CD14-positive monocyte (primary cell): Measurements from ENCODE around the gene DHRS7B. TPM values are rescaled to one million over a fixed set of nuclear protein-coding genes. Genes with fewer than 3 reads are reported as not detected.
"Not testable (repeated sequence)": the region's sequence is repeated elsewhere in the genome, so short reads cannot be mapped to it uniquely, and the experiment has no call there.

Experiments
- DNase-seq, 3 donors: peaks; one replicate each; pipeline ENCODE4 v3.0.0-alpha.2; 2011 to 2022
- H2AFZ ChIP-seq: 2 replicates; pipeline ENCODE4 v1.6.0; 2012; ENCODE audit warnings: mild to moderate bottlenecking, low read depth, low read length, inconsistent platforms; ENCODE audit not compliant: insufficient read depth, poor library complexity, severe bottlenecking
- H3K27ac ChIP-seq, 2 donors: 1 replicate in 1 of 2; 2 replicates in 1 of 2; pipeline ENCODE4 v1.5.1; 2012 to 2013; ENCODE audit warnings: low read length in 2 of 2, control low read depth in 1 of 2, inconsistent platforms in 1 of 2, low read depth in 1 of 2, mild to moderate bottlenecking in 1 of 2
- H3K27me3 ChIP-seq, 2 donors: one replicate each; pipeline versions ENCODE4 v1.6.0 to v1.6.1; 2011 to 2013; ENCODE audit warnings: low read length in 2 of 2; ENCODE audit not compliant: control insufficient read depth in 2 of 2, insufficient read depth in 2 of 2
- H3K36me3 ChIP-seq, 2 donors: replicated peaks in 1 of 2; 1 replicate in 1 of 2; 2 replicates in 1 of 2; pipeline versions ENCODE4 v1.5.1 to v1.6.1; 2012 to 2013; ENCODE audit warnings: low read length in 2 of 2, control low read depth in 1 of 2, inconsistent platforms in 1 of 2, mild to moderate bottlenecking in 1 of 2; ENCODE audit not compliant: insufficient read depth in 2 of 2, control insufficient read depth in 1 of 2
- H3K4me1 ChIP-seq, 2 donors: 1 replicate in 1 of 2; 2 replicates in 1 of 2; pipeline versions ENCODE4 v1.5.1 to v1.6.1; 2012 to 2013; ENCODE audit warnings: low read length in 2 of 2, control low read depth in 1 of 2, inconsistent platforms in 1 of 2, mild to moderate bottlenecking in 1 of 2, moderate library complexity in 1 of 2; ENCODE audit not compliant: insufficient read depth in 2 of 2, control insufficient read depth in 1 of 2
- H3K4me2 ChIP-seq: replicated peaks from 2 replicates; pipeline ENCODE3; 2012; ENCODE audit warnings: low read length, moderate library complexity, mild to moderate bottlenecking; ENCODE audit not compliant: poor library complexity, severe bottlenecking; ENCODE audit errors: extremely low read depth
- H3K4me3 ChIP-seq, 3 experiments: fragments of 200-600 bp in 1 of 3; sonication (generic) in 1 of 3; replicated peaks in 1 of 3; 1 replicate in 2 of 3; 2 replicates in 1 of 3; pipeline ENCODE4 v1.5.1; 2011 to 2013; ENCODE audit warnings: low read length in 3 of 3, mild to moderate bottlenecking in 3 of 3, control low read depth in 2 of 3, low read depth in 2 of 3, inconsistent platforms in 1 of 3, moderate library complexity in 1 of 3
- H3K79me2 ChIP-seq: 2 replicates; pipeline ENCODE4 v1.6.0; 2012; ENCODE audit warnings: mild to moderate bottlenecking, control low read depth, inconsistent platforms, low read length, moderate library complexity; ENCODE audit not compliant: insufficient read depth
- H3K9ac ChIP-seq: 2 replicates; pipeline ENCODE4 v1.6.0; 2017; ENCODE audit warnings: low read length, mild to moderate bottlenecking; ENCODE audit not compliant: insufficient read depth, poor library complexity, severe bottlenecking
- H3K9me3 ChIP-seq, 2 donors: replicated peaks in 1 of 2; 1 replicate in 1 of 2; 2 replicates in 1 of 2; pipeline versions ENCODE4 v1.5.1 to v1.6.1; 2012 to 2013; ENCODE audit warnings: low read length in 2 of 2, control low read depth in 1 of 2; ENCODE audit not compliant: control insufficient read depth in 1 of 2, insufficient read depth in 1 of 2
- H4K20me1 ChIP-seq: 2 replicates; pipeline ENCODE4 v1.6.0; 2012; ENCODE audit warnings: mild to moderate bottlenecking, low read length, control low read depth, moderate library complexity; ENCODE audit not compliant: insufficient read depth
- H3K27ac Mint-ChIP-seq, 7 donors: one replicate each; pipeline ENCODE4 v1.8.0; 2020; ENCODE audit warnings: mild to moderate bottlenecking in 7 of 7, mixed read lengths in 7 of 7, moderate library complexity in 6 of 7, inconsistent platforms in 2 of 7
- H3K27me3 Mint-ChIP-seq, 3 donors: one replicate each; pipeline ENCODE4 v1.8.0; 2021 to 2022; ENCODE audit warnings: low read depth in 3 of 3, mild to moderate bottlenecking in 3 of 3, mixed read lengths in 3 of 3, moderate library complexity in 3 of 3, inconsistent platforms in 1 of 3
- H3K36me3 Mint-ChIP-seq, 2 donors: one replicate each; pipeline ENCODE4 v1.8.0; 2020; ENCODE audit warnings: mixed read lengths in 2 of 2, inconsistent platforms in 1 of 2, mild to moderate bottlenecking in 1 of 2
- H3K4me1 Mint-ChIP-seq: one replicate; pipeline ENCODE4 v1.8.0; 2020; ENCODE audit warnings: mild to moderate bottlenecking, mixed read lengths
- H3K4me3 Mint-ChIP-seq, 2 donors: one replicate each; pipeline ENCODE4 v1.8.0; 2020; ENCODE audit warnings: mild to moderate bottlenecking in 2 of 2, mixed read lengths in 2 of 2, moderate library complexity in 1 of 2
- H3K9me3 Mint-ChIP-seq, 7 donors: one replicate each; pipeline ENCODE4 v1.8.0; 2020 to 2022; ENCODE audit warnings: mixed read lengths in 7 of 7, mild to moderate bottlenecking in 6 of 7, moderate library complexity in 6 of 7, inconsistent platforms in 2 of 7
- WGBS: methylation state at CpG from one replicate; pipeline ENCODE4 v1.1.5; 2013; ENCODE audit warnings: missing lambda C conversion rate; ENCODE audit not compliant: insufficient coverage; 5-methylcytosine and 5-hydroxymethylcytosine counted together
- intact Hi-C, 2 donors: fragments of 100-400 bp; cut with micrococcal nuclease; formaldehyde crosslinking; loops; one replicate each; pipeline versions ENCODE4 v1.15.0 to v1.15.1; 2023
- polyA plus RNA-seq, 3 donors: library from polyadenylated mRNA; depleted of rRNA in 1 of 3; unstranded in 2 of 3; stranded (reverse) in 1 of 3; fragments of 300-500 nt in 2 of 3; fragments of >200 nt in 1 of 3; fragmentation: Illumina TruSeq in 2 of 3; gene quantifications; 1 replicate in 2 of 3; 2 replicates in 1 of 3; pipeline ENCODE4 v1.2.3, GENCODE V29; 2012 to 2021
- TF ChIP-seq, protein P1 (sequence below): fragments of 200-600 bp; IDR thresholded peaks from one replicate; pipeline ENCODE4 v1.8.0; 2022; ENCODE audit warnings: antibody characterized with exemption, mild to moderate bottlenecking

DHRS7B gene
- polyA plus RNA-seq, 3 donors = 23.2 to 37.8 (median 33.9) TPM

DNA sequence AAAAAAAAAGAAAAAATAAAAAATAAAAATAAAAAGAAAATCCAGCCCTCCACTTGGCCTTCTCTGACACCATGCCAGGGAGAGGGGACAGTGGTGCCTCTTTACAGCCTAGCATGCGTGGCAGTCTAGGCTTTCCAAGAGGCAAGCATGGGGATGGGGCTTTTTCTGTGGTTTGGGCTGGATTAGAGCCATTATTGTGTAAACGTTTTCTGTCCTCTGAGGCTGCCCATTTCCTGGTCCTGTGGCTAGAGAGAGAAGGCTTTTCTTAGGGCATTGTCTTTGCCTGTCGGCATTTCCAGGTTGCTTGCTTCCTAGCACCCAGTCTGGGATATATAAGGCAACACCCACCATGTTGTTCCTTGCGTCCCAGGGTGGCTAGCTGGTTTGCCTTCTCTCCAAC lies 2.7 kb upstream of the DHRS7B start:
- H3K4me1 ChIP-seq = peaks cover 59 to 61% of the 10 kb centered on the region in 2 donors
- no peak overlapping the region for H3K9ac ChIP-seq
- H3K4me2 ChIP-seq = peak overlapping the region; percentile 45
- no peaks in the 10 kb centered on the region for H3K9me3 ChIP-seq
- Mint-ChIP-seq H3K36me3 (no peaks in the 10 kb centered on the region), H3K27ac (peak overlapping the region; percentile 83 to 99 (median 89)), H3K4me1 (peaks cover 61% of the 10 kb centered on the region), H3K9me3 (no peaks in the 10 kb centered on the region), H3K27me3 (peaks cover 0 to 2% (median 1%) of the 10 kb centered on the region in 3 donors), H3K4me3 (peak overlapping the region; percentile 35 to 41)
- H2AFZ ChIP-seq = peak overlapping the region; percentile 69
- peak; percentile 48 to 84 (median 68) for DNase-seq
- peak overlapping the region in 1 of 3 experiments; percentile 89 for H3K4me3 ChIP-seq
- H3K36me3 ChIP-seq = no peaks in the 10 kb centered on the region
- no peaks in the 10 kb centered on the region for H4K20me1 ChIP-seq
- no CpG with 5 or more reads among the region's 4 CpGs for WGBS
- TF ChIP-seq, protein P1, sequence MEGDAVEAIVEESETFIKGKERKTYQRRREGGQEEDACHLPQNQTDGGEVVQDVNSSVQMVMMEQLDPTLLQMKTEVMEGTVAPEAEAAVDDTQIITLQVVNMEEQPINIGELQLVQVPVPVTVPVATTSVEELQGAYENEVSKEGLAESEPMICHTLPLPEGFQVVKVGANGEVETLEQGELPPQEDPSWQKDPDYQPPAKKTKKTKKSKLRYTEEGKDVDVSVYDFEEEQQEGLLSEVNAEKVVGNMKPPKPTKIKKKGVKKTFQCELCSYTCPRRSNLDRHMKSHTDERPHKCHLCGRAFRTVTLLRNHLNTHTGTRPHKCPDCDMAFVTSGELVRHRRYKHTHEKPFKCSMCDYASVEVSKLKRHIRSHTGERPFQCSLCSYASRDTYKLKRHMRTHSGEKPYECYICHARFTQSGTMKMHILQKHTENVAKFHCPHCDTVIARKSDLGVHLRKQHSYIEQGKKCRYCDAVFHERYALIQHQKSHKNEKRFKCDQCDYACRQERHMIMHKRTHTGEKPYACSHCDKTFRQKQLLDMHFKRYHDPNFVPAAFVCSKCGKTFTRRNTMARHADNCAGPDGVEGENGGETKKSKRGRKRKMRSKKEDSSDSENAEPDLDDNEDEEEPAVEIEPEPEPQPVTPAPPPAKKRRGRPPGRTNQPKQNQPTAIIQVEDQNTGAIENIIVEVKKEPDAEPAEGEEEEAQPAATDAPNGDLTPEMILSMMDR = no peak
- peak overlapping the region; percentile 45 to 97 for H3K27ac ChIP-seq
- peaks cover 37% of the 10 kb centered on the region for H3K79me2 ChIP-seq
- intact Hi-C loops = loop anchor here (10.0 kb wide), 4 partner anchors 51 to 391 kb away; partner anchors contain the start of genes MAP2K3 (in 1 of the 2) and NATD1 (in 1 of the 2)
- H3K27me3 ChIP-seq = no peaks in the 10 kb centered on the region

DNA sequence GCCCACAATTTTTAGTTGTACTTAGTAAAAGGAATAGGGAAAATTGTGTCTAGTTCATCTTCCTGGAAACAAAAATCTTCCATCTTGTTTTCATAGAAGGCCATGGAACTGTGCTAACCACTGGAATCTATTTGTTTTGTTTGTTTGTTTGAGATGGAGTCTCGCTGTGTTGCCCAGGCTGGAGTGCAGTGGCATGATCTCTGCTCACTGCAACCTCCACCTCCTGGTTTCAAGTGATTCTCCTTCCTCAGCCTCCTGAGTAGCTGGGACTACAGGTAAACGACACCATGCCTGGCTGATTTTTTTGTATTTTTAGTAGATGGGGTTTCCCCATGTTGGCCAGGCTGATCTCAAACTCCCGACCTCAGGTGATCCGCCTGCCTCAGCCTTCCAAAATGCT lies 2.2 kb upstream of the DHRS7B start:
- not testable (repeated sequence) for H3K27me3 Mint-ChIP-seq, H3K9me3 Mint-ChIP-seq, H3K9me3 ChIP-seq, DNase-seq, H4K20me1 ChIP-seq, H3K36me3 Mint-ChIP-seq, H3K36me3 ChIP-seq, H3K9ac ChIP-seq, H3K27me3 ChIP-seq
- peak overlapping the region; percentile 45 for H3K4me2 ChIP-seq
- H3K79me2 ChIP-seq = peaks cover 41% of the 10 kb centered on the region
- peaks cover 61% of the 10 kb centered on the region for H3K4me1 Mint-ChIP-seq
- intact Hi-C loops = loop anchor here (10.0 kb wide), 4 partner anchors 50 to 390 kb away; partner anchors contain the start of genes MAP2K3 (in 1 of the 2) and NATD1 (in 1 of the 2)
- WGBS = 100% methylated on average over 2 of the region's 4 CpGs
- peak overlapping the region; percentile 83 to 99 (median 89) for H3K27ac Mint-ChIP-seq
- H3K4me1 ChIP-seq = peaks cover 60 to 61% of the 10 kb centered on the region in 2 donors
- H3K27ac ChIP-seq = peak overlapping the region; percentile 45 to 97
- H2AFZ ChIP-seq = peak overlapping the region; percentile 69
- peak overlapping the region in 1 of 3 experiments; percentile 89 for H3K4me3 ChIP-seq
- H3K4me3 Mint-ChIP-seq = peak overlapping the region; percentile 12 to 21
